ENCODE results near the gene ARFGEF3. TPM values are rescaled to one million over a fixed set of nuclear protein-coding genes. Genes with fewer than 3 reads are reported as not detected.

ARFGEF3 gene
- total and polyA plus RNA-seq, 2 donors (not counting 1 experiment from before 2014, with no cell fraction given): under 0.01 to 0.14 TPM

DNA sequence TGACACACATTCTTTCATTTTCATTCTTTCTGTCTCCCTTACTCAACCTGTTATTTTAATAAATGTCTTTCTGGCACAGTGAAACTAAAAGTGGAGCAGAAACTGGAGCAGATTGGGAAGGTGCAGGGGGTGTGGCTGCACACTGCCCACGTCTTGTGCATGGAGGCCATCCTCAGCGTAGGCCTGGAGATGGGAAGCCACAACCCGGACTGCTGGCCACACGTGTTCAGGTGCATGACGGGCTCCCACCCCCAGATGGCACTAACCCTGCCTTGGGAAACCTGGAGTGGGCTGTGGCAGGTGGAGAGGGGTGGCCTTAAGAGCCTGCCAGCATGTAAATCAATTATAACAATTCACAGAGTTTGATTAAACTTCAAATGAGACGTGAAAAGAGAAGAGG is 128.0 kb downstream of the ARFGEF3 start:
- Histone ChIP-seq H3K9me3 (ENCODE audit: control insufficient read depth, insufficient read depth, low read depth, low read length) (no peaks in the 10 kb centered on the region), H2AFZ (ENCODE audit: low read length) (no peak overlapping the region), H3K4me3 (replicated peaks in 1 of 4; ENCODE audit: control extremely low read depth in 1 of 4, insufficient read depth in 1 of 4, low read depth in 3 of 4, low read length in 4 of 4) (no peak overlapping the region), H3K27ac (ENCODE audit: insufficient read depth, low read length) (no peak overlapping the region), H3K4me2 (ENCODE audit: extremely low read depth, insufficient read depth, low read length) (no peak overlapping the region), H3K79me2 (ENCODE audit: control insufficient read depth, insufficient read depth, low read length) (no peaks in the 10 kb centered on the region), H3K9ac (ENCODE audit: insufficient read depth, low read length) (no peak overlapping the region), H3K27me3 (ENCODE audit: control insufficient read depth, insufficient read depth, low read length) (no peaks in the 10 kb centered on the region), H3K36me3 (ENCODE audit: control insufficient read depth, insufficient read depth, low read length) (no peaks in the 10 kb centered on the region), H4K20me1 (ENCODE audit: control insufficient read depth, extremely low read depth, insufficient read depth, low read length) (no peaks in the 10 kb centered on the region), H3K4me1 (ENCODE audit: control insufficient read depth, extremely low read depth, insufficient read depth, low read length) (no peaks in the 10 kb centered on the region)
- TF ChIP-seq EZH2 (IDR thresholded peaks at IDR 0.05; ENCODE audit: low read length, missing control alignments) (no peak), CTCF (conservative IDR thresholded peaks at IDR 0.05 in 1 of 2, IDR thresholded peaks at IDR 0.05 in 1 of 2; ENCODE audit: low read depth in 1 of 2, low read length in 2 of 2) (no peak)
- peak in 1 of 2 donors; percentile 3 for DNase-seq (ENCODE audit: low read depth in 2 of 2)

- Histone ChIP-seq H3K79me2 (ENCODE audit: control insufficient read depth, insufficient read depth, low read length) (no peaks in the 10 kb centered on the region), H3K4me1 (ENCODE audit: control insufficient read depth, extremely low read depth, insufficient read depth, low read length) (no peaks in the 10 kb centered on the region), H3K4me2 (ENCODE audit: extremely low read depth, insufficient read depth, low read length) (no peak overlapping the region), H3K27ac (ENCODE audit: insufficient read depth, low read length) (no peak overlapping the region), H2AFZ (ENCODE audit: low read length) (no peak overlapping the region), H3K9ac (ENCODE audit: insufficient read depth, low read length) (no peak overlapping the region), H3K9me3 (ENCODE audit: control insufficient read depth, insufficient read depth, low read depth, low read length) (no peaks in the 10 kb centered on the region), H3K36me3 (ENCODE audit: control insufficient read depth, insufficient read depth, low read length) (no peaks in the 10 kb centered on the region), H3K4me3 (replicated peaks in 1 of 4; ENCODE audit: control extremely low read depth in 1 of 4, insufficient read depth in 1 of 4, low read depth in 3 of 4, low read length in 4 of 4) (no peak overlapping the region), H4K20me1 (ENCODE audit: control insufficient read depth, extremely low read depth, insufficient read depth, low read length) (no peaks in the 10 kb centered on the region), H3K27me3 (ENCODE audit: control insufficient read depth, insufficient read depth, low read length) (no peaks in the 10 kb centered on the region)
- no peak for DNase-seq (ENCODE audit: low read depth in 2 of 2)
- TF ChIP-seq CTCF (conservative IDR thresholded peaks at IDR 0.05 in 1 of 2, IDR thresholded peaks at IDR 0.05 in 1 of 2; ENCODE audit: low read depth in 1 of 2, low read length in 2 of 2): no peak
- TF ChIP-seq EZH2 (IDR thresholded peaks at IDR 0.05; ENCODE audit: low read length, missing control alignments): no peak
Measured at GRCh38 chr6:138290423-138290962, 128.8 kb downstream of the ARFGEF3 start.

DNA sequence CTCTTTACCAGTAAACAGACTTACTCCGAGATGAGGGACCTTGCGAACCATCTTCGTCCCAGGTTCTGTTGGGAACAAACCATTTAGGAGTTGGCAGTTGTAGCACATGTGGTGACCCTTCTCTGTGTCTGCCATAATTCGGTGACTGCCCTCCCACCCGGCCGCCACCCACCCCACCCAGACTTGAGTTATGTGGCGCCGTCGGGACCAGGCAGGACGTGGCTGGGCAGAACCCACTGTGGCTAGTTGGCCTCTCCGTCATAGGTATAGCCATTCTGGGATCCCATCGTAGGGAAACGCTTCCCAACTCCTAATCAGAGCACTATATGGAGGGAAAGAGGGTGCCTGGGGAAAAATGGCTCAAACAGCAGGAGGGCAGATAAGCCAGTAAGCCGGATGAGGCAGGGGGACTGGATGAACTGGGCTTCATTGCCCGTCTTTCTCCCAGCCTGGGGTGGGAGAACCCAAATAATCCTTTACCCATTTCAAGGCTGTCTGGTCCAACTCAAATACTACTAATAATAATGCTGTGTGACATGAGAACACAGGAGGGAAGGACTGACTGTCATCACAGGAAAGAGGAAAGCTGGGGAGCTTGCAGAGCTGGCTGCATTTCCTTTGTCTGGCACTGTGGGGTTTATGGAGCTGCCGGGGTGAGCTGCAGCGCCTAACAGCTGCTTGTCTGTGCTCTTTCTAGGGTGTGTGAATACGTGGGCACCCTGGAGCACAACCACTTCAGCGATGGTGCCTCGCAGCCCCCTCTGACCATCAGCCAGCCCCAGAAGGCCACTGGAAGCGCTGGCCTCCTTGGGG is 129.5 kb downstream of the ARFGEF3 start:
- Histone ChIP-seq H3K9me3 (ENCODE audit: control insufficient read depth, insufficient read depth, low read depth, low read length) (no peaks in the 10 kb centered on the region), H3K4me2 (ENCODE audit: extremely low read depth, insufficient read depth, low read length) (no peak overlapping the region), H3K27ac (ENCODE audit: insufficient read depth, low read length) (no peak overlapping the region), H3K27me3 (ENCODE audit: control insufficient read depth, insufficient read depth, low read length) (no peaks in the 10 kb centered on the region), H3K9ac (ENCODE audit: insufficient read depth, low read length) (no peak overlapping the region), H4K20me1 (ENCODE audit: control insufficient read depth, extremely low read depth, insufficient read depth, low read length) (no peaks in the 10 kb centered on the region), H3K36me3 (ENCODE audit: control insufficient read depth, insufficient read depth, low read length) (no peaks in the 10 kb centered on the region), H3K4me3 (replicated peaks in 1 of 4; ENCODE audit: control extremely low read depth in 1 of 4, insufficient read depth in 1 of 4, low read depth in 3 of 4, low read length in 4 of 4) (no peak overlapping the region), H3K4me1 (ENCODE audit: control insufficient read depth, extremely low read depth, insufficient read depth, low read length) (no peaks in the 10 kb centered on the region), H3K79me2 (ENCODE audit: control insufficient read depth, insufficient read depth, low read length) (no peaks in the 10 kb centered on the region), H2AFZ (ENCODE audit: low read length) (no peak overlapping the region)
- no peak for DNase-seq (ENCODE audit: low read depth in 2 of 2)
- TF ChIP-seq CTCF (conservative IDR thresholded peaks at IDR 0.05 in 1 of 2, IDR thresholded peaks at IDR 0.05 in 1 of 2; ENCODE audit: low read depth in 1 of 2, low read length in 2 of 2) (no peak), EZH2 (IDR thresholded peaks at IDR 0.05; ENCODE audit: low read length, missing control alignments) (no peak)
